Spleen (tissue), 11 donors: ENCODE data around the gene PTGES. TPM values are rescaled to one million over a fixed set of nuclear protein-coding genes. Genes with fewer than 3 reads are reported as not detected.

Experiments
- DNase-seq: peaks from one replicate; pipeline ENCODE4 v3.0.0-alpha.2; 2020
- H3K27ac ChIP-seq, 8 donors: fragments of 200-600 bp; sonication (generic) in 7 of 8; 1 replicate in 4 of 8; 2 replicates in 4 of 8; pipeline versions ENCODE4 v1.5.0 to v1.8.0; 2016 to 2021; ENCODE audit warnings: inconsistent platforms in 4 of 8, mild to moderate bottlenecking in 4 of 8, moderate library complexity in 1 of 8
- H3K27me3 ChIP-seq, 7 donors: fragments of 200-600 bp; sonication (generic) in 6 of 7; replicated peaks in 1 of 7; 1 replicate in 4 of 7; 2 replicates in 3 of 7; pipeline versions ENCODE4 v1.5.0 to v1.8.0; 2016 to 2021; ENCODE audit warnings: inconsistent platforms in 3 of 7, mild to moderate bottlenecking in 1 of 7
- H3K36me3 ChIP-seq, 6 donors: fragments of 200-600 bp; sonication (generic) in 5 of 6; 1 replicate in 4 of 6; 2 replicates in 2 of 6; pipeline versions ENCODE4 v1.5.0 to v1.8.0; 2016 to 2021; ENCODE audit warnings: inconsistent platforms in 2 of 6
- H3K4me1 ChIP-seq, 6 donors: fragments of 200-600 bp; sonication (generic) in 5 of 6; 1 replicate in 3 of 6; 2 replicates in 3 of 6; pipeline versions ENCODE4 v1.5.0 to v1.8.0; 2016 to 2021; ENCODE audit warnings: inconsistent platforms in 3 of 6
- H3K4me3 ChIP-seq, 8 donors: fragments of 200-600 bp; sonication (generic) in 7 of 8; 1 replicate in 4 of 8; 2 replicates in 4 of 8; pipeline versions ENCODE4 v1.5.0 to v1.8.0; 2016 to 2021; ENCODE audit warnings: inconsistent platforms in 4 of 8, mild to moderate bottlenecking in 4 of 8, moderate library complexity in 2 of 8
- H3K9me3 ChIP-seq, 8 donors: fragments of 200-600 bp; sonication (generic) in 7 of 8; 1 replicate in 4 of 8; 2 replicates in 4 of 8; pipeline versions ENCODE4 v1.5.0 to v1.8.0; 2016 to 2021; ENCODE audit warnings: inconsistent platforms in 4 of 8
- CTCF ChIP-seq, 11 experiments: fragments of 200-600 bp in 7 of 11; fragments of 450-650 bp in 4 of 11; sonication (generic) in 4 of 11; IDR thresholded peaks in 8 of 11; conservative IDR thresholded peaks in 3 of 11; 1 replicate in 7 of 11; 2 replicates in 4 of 11; pipeline versions ENCODE4 v1.4.0 to v1.8.0; 2016 to 2021; ENCODE audit warnings: antibody characterized with exemption in 11 of 11, inconsistent platforms in 4 of 11, mild to moderate bottlenecking in 1 of 11
- POLR2A ChIP-seq, 3 donors: fragments of 450-650 bp; IDR thresholded peaks; one replicate each; pipeline ENCODE4 v1.5.1; 2017; ENCODE audit warnings: antibody characterized with exemption in 3 of 3, mild to moderate bottlenecking in 1 of 3
- POLR2AphosphoS5 ChIP-seq, 3 donors: sonication (generic); formaldehyde crosslinking; IDR thresholded peaks; one replicate each; pipeline ENCODE4 v1.5.1; 2017; ENCODE audit warnings: antibody characterized with exemption in 3 of 3
- WGBS, 5 donors: extraction: QIAGEN DNeasy Blood & Tissue Kit in 3 of 5; methylation state at CpG; one replicate each; pipeline versions ENCODE4 v1.1.5 to v1.1.7; 2013 to 2018; 5-methylcytosine and 5-hydroxymethylcytosine counted together
- intact Hi-C: fragments of 100-400 bp; cut with DNase I; formaldehyde crosslinking; loops from one replicate; pipeline ENCODE4 v1.15.0; 2023; ENCODE audit warnings: low total_unique reads
- polyA plus RNA-seq, 3 donors: library from polyadenylated mRNA; stranded (reverse); fragments of 200-250 nt; gene quantifications; one replicate each; pipeline ENCODE4 v1.2.1, GENCODE V29; 2013
- total RNA-seq, 7 donors: library from RNA; depleted of rRNA in 3 of 7; stranded (reverse); fragments of >200 nt in 3 of 7; fragmentation: NEBNext Ultra II Directional in 4 of 7; extraction: Animal tissue kit (Norgen Biotek cat#: 25700) in 4 of 7; gene quantifications; one replicate each; pipeline versions ENCODE4 v1.1.0 to v1.2.1, GENCODE V29; 2016 to 2021
- donor health status: healthy with polysubstance abuse.
- donor health status: DM: no; HTN: no; CAD: no; lungs with moderate emphysema.
- donor health status: DM: no; HTN: no; CAD: no.
- donor health status: Bipolar disorder and iron deficiency.
- donor health status: healthy.
- donor health status: DM: no; HTN: no; CAD: no.
- donor health status: DM: yes; HTN: yes; CAD: no.

The PTGES gene
- total and polyA plus RNA-seq, 10 donors, result 1.4 to 7.2 (median 2.8) TPM

GRCh38 chr9:129733632-129733953, 19.2 kb downstream of the PTGES start:
- Histone ChIP-seq H3K36me3 (no peaks in the 10 kb centered on the region), H3K4me1 (peaks cover 0 to 18% (median 12%) of the 10 kb centered on the region in 6 donors), H3K27me3 (peaks cover 0 to 50% (median 0%) of the 10 kb centered on the region in 7 donors), H3K27ac (no peak overlapping the region), H3K9me3 (no peaks in the 10 kb centered on the region), H3K4me3 (no peak overlapping the region)
- 84 to 100% (median 91%) methylated on average over 2 of the region's 2 CpGs for WGBS, 5 donors
- TF ChIP-seq POLR2A (IDR thresholded peaks at IDR 0.05) (no peak), CTCF (IDR thresholded peaks at IDR 0.05 in 8 of 11, conservative IDR thresholded peaks at IDR 0.05 in 3 of 11) (no peak), POLR2AphosphoS5 (IDR thresholded peaks at IDR 0.05) (no peak)
- no peak for DNase-seq
- intact Hi-C loops, result no loop called here

- Histone ChIP-seq H3K9me3 (no peaks in the 10 kb centered on the region), H3K36me3 (no peaks in the 10 kb centered on the region), H3K27ac (no peak overlapping the region), H3K27me3 (peaks cover 0 to 50% (median 0%) of the 10 kb centered on the region in 7 donors), H3K4me1 (peaks cover 0 to 13% (median 10%) of the 10 kb centered on the region in 6 donors), H3K4me3 (no peak overlapping the region)
- intact Hi-C loops, result no loop called here
- no peak for DNase-seq
- WGBS, 5 donors, result 84 to 89% (median 86%) methylated on average over 20 to 23 of the region's 23 CpGs
- TF ChIP-seq POLR2A (IDR thresholded peaks at IDR 0.05) (no peak), CTCF (IDR thresholded peaks at IDR 0.05 in 8 of 11, conservative IDR thresholded peaks at IDR 0.05 in 3 of 11) (no peak), POLR2AphosphoS5 (IDR thresholded peaks at IDR 0.05) (no peak)
Measured at GRCh38 chr9:129732946-129733631, 19.8 kb downstream of the PTGES start.

- no peak overlapping the region for H3K4me3 ChIP-seq
- peaks cover 0 to 3% (median 1%) of the 10 kb centered on the region in 6 donors for H3K4me1 ChIP-seq
- H3K36me3 ChIP-seq, result no peaks in the 10 kb centered on the region
- H3K27ac ChIP-seq, result no peak overlapping the region
- H3K9me3 ChIP-seq, result no peaks in the 10 kb centered on the region
- 62 to 74% (median 68%) methylated on average over 10 of the region's 10 CpGs for WGBS, 5 donors
- intact Hi-C loops, result no loop called here
- peaks cover 0 to 55% (median 0%) of the 10 kb centered on the region in 7 donors for H3K27me3 ChIP-seq
- no peak for DNase-seq
- TF ChIP-seq CTCF (IDR thresholded peaks at IDR 0.05 in 8 of 11, conservative IDR thresholded peaks at IDR 0.05 in 3 of 11) (no peak), POLR2AphosphoS5 (IDR thresholded peaks at IDR 0.05) (no peak), POLR2A (IDR thresholded peaks at IDR 0.05) (no peak)
Measured at GRCh38 chr9:129732100-129732499, 20.7 kb downstream of the PTGES start.

- TF ChIP-seq CTCF (IDR thresholded peaks at IDR 0.05 in 8 of 11, conservative IDR thresholded peaks at IDR 0.05 in 3 of 11), result no peak
- TF ChIP-seq POLR2A (IDR thresholded peaks at IDR 0.05), result no peak
- no peak for TF ChIP-seq POLR2AphosphoS5 (IDR thresholded peaks at IDR 0.05)
- H3K9me3 ChIP-seq, result no peaks in the 10 kb centered on the region
- intact Hi-C loops, result no loop called here
- 34 to 44% (median 38%) methylated on average over 6 of the region's 6 CpGs for WGBS, 5 donors
- no peaks in the 10 kb centered on the region for H3K36me3 ChIP-seq
- no peak for DNase-seq
- H3K27me3 ChIP-seq, result peaks cover 0 to 54% (median 0%) of the 10 kb centered on the region in 7 donors
- peaks cover 2 to 4% (median 3%) of the 10 kb centered on the region in 6 donors for H3K4me1 ChIP-seq
- no peak overlapping the region for H3K27ac ChIP-seq
- no peak overlapping the region for H3K4me3 ChIP-seq
Measured at GRCh38 chr9:129731477-129732085, 21.3 kb downstream of the PTGES start.
